Tibial nerve (tissue), 3 donors: Measurements from ENCODE around the gene MORN1.

Source experiments
- CTCF ChIP-seq, 5 experiments: fragments of 200-600 bp in 3 of 5; fragments of 450-650 bp in 2 of 5; sonication (generic) in 3 of 5; IDR thresholded peaks; one replicate each; pipeline ENCODE4 v1.5.1; 2016 to 2019; ENCODE audit warnings: antibody characterized with exemption in 5 of 5, mild to moderate bottlenecking in 3 of 5, moderate library complexity in 2 of 5
- POLR2A ChIP-seq, 2 donors: fragments of 450-650 bp; IDR thresholded peaks; one replicate each; pipeline ENCODE4 v1.6.1; 2017; ENCODE audit warnings: antibody characterized with exemption in 2 of 2, mild to moderate bottlenecking in 2 of 2, moderate library complexity in 2 of 2

GRCh38 chr1:2404890-2405511, 13.6 kb upstream of the MORN1 start:
- TF ChIP-seq CTCF (IDR thresholded peaks at IDR 0.05): no peak
- no peak for TF ChIP-seq POLR2A (IDR thresholded peaks at IDR 0.05)
